HEK293 (cell line): ENCODE measurements around the gene CDCA8.

Experiments used
- CTCF ChIA-PET: fragments of 350-600 bp; formaldehyde crosslinking; extraction: SDS; loops from one replicate; lab custom pipeline; 2021; ENCODE audit warnings: antibody characterized with exemption; lab: Yijun Ruan, JAX
- POLR2A ChIA-PET: fragments of 300-600 bp; formaldehyde crosslinking; extraction: SDS; loops from one replicate; lab custom pipeline; 2020; ENCODE audit warnings: antibody characterized with exemption, inconsistent platforms; lab: Yijun Ruan, JAX
- H3K27ac ChIP-seq: fragments of 200-500 bp; sonication (Bioruptor generic); 2 replicates; pipeline ENCODE4 v1.5.1; 2014; ENCODE audit warnings: low read depth, low read length, control low read depth, inconsistent platforms; ENCODE audit errors: extremely low read depth
- H3K36me3 ChIP-seq, 2 experiments: fragments of 200-500 bp in 1 of 2; sonication (Bioruptor generic) in 1 of 2; 1 replicate in 1 of 2; 2 replicates in 1 of 2; pipeline ENCODE4 v1.5.1; 2014 to 2017; ENCODE audit warnings: inconsistent platforms in 2 of 2, low read length in 2 of 2; ENCODE audit not compliant: control insufficient read depth in 2 of 2, insufficient read depth in 1 of 2
- H3K4me1 ChIP-seq: fragments of 200-500 bp; sonication (Bioruptor generic); 2 replicates; pipeline ENCODE4 v1.5.1; 2014; ENCODE audit warnings: mild to moderate bottlenecking, low read length, inconsistent platforms; ENCODE audit not compliant: control insufficient read depth, insufficient read depth
- H3K4me3 ChIP-seq: 2 replicates; pipeline ENCODE4 v1.5.1; 2011; ENCODE audit warnings: low read depth, mild to moderate bottlenecking, control low read depth, low read length, moderate library complexity
- H3K9me3 ChIP-seq: fragments of 200-500 bp; sonication (Bioruptor generic); 2 replicates; pipeline ENCODE4 v1.5.1; 2014; ENCODE audit warnings: low read depth, low read length, inconsistent platforms; ENCODE audit not compliant: control insufficient read depth, insufficient read depth
- EGR2 ChIP-seq: fragments of 450-650 bp; formaldehyde crosslinking; IDR thresholded peaks from 2 replicates; pipeline ENCODE4 v1.5.1; 2016; ENCODE audit warnings: low read depth, missing biosample characterization, missing genetic modification characterization
- GLI4 ChIP-seq: fragments of 450-650 bp; formaldehyde crosslinking; IDR thresholded peaks from 2 replicates; pipeline ENCODE4 v1.5.1; 2016; ENCODE audit warnings: missing biosample characterization, missing genetic modification characterization
- HOXD13 ChIP-seq: sonication (generic); formaldehyde crosslinking; IDR thresholded peaks from 2 replicates; pipeline ENCODE4 v1.8.0; 2022; ENCODE audit warnings: missing genetic modification reagents, borderline replicate concordance
- PRDM1 ChIP-seq: fragments of 450-650 bp; formaldehyde crosslinking; IDR thresholded peaks from 2 replicates; pipeline ENCODE4; 2016; ENCODE audit warnings: missing biosample characterization, missing genetic modification characterization
- SCRT1 ChIP-seq: fragments of 450-650 bp; formaldehyde crosslinking; IDR thresholded peaks from 2 replicates; pipeline ENCODE4 v1.5.1; 2016; ENCODE audit warnings: missing biosample characterization, missing genetic modification characterization, borderline replicate concordance
- ZBTB8A ChIP-seq: fragments of 450-650 bp; formaldehyde crosslinking; IDR thresholded peaks from 2 replicates; pipeline ENCODE4 v1.5.1; 2016; ENCODE audit warnings: missing biosample characterization, missing genetic modification characterization
- ZNF133 ChIP-seq: fragments of 450-650 bp; formaldehyde crosslinking; IDR thresholded peaks from 2 replicates; pipeline ENCODE4 v1.5.1; 2016; ENCODE audit warnings: missing biosample characterization, missing genetic modification characterization
- ZNF211 ChIP-seq: fragments of 450-650 bp; formaldehyde crosslinking; IDR thresholded peaks from 2 replicates; pipeline ENCODE4 v1.5.1; 2016; ENCODE audit warnings: low read depth, missing biosample characterization, missing genetic modification characterization
- ZNF335 ChIP-seq: fragments of 450-650 bp; formaldehyde crosslinking; conservative IDR thresholded peaks from 2 replicates; pipeline ENCODE4 v1.5.1; 2016; ENCODE audit warnings: missing biosample characterization, missing genetic modification characterization
- ZNF510 ChIP-seq: fragments of 450-650 bp; formaldehyde crosslinking; IDR thresholded peaks from 2 replicates; pipeline ENCODE4 v1.5.1; 2018; ENCODE audit warnings: mild to moderate bottlenecking, missing genetic modification characterization, missing biosample characterization; ENCODE audit not compliant: insufficient replicate concordance
- ZNF561 ChIP-seq: fragments of 450-650 bp; IDR thresholded peaks from 2 replicates; pipeline ENCODE4 v1.5.1; 2018; ENCODE audit warnings: missing biosample characterization, missing genetic modification characterization, borderline replicate concordance
- ZNF670 ChIP-seq: fragments of 450-650 bp; formaldehyde crosslinking; IDR thresholded peaks from 2 replicates; pipeline ENCODE4 v1.5.1; 2016; ENCODE audit warnings: missing biosample characterization, missing genetic modification characterization, low read depth

Gene CDCA8

GRCh38 chr1:37726751-37727585 is 34.7 kb downstream of the CDCA8 start:
- no peak overlapping the region for H3K4me3 ChIP-seq
- CTCF ChIA-PET = interaction anchor here (0.6 to 0.7 kb wide), 2 partner anchors 9 to 11 kb away, joined by 3 to 4 read pairs; no protein-coding TSS in a partner anchor
- H3K27ac ChIP-seq = no peak overlapping the region
- no peak for TF ChIP-seq ZNF670 (tag by site-specific recombination)
- POLR2A ChIA-PET = no interaction called here
- H3K9me3 ChIP-seq = no peaks in the 10 kb centered on the region
- no peaks in the 10 kb centered on the region for H3K36me3 ChIP-seq
- H3K4me1 ChIP-seq = no peaks in the 10 kb centered on the region

- H3K9me3 ChIP-seq = no peaks in the 10 kb centered on the region
- no peak overlapping the region for H3K4me3 ChIP-seq
Observed at GRCh38 chr1:37728416-37728815, 36.1 kb downstream of the CDCA8 start.

GRCh38 chr1:37730376-37730775 is 38.1 kb downstream of the CDCA8 start:
- ChIA-PET CTCF (no interaction called here), POLR2A (no interaction called here)
- Histone ChIP-seq H3K27ac (no peak overlapping the region), H3K9me3 (no peaks in the 10 kb centered on the region), H3K4me3 (no peak overlapping the region), H3K4me1 (no peaks in the 10 kb centered on the region), H3K36me3 (no peaks in the 10 kb centered on the region)
- no peak for TF ChIP-seq ZNF211 (tag by site-specific recombination)
- TF ChIP-seq ZNF335 (tag by site-specific recombination) = peak; percentile 68
- no peak for TF ChIP-seq ZBTB8A (tag by site-specific recombination)
- TF ChIP-seq SCRT1 (tag by site-specific recombination) = no peak

More at GRCh38 chr1:37728416-37728815, 36.1 kb downstream of the CDCA8 start:
- no peaks in the 10 kb centered on the region for H3K36me3 ChIP-seq
- no peak overlapping the region for H3K27ac ChIP-seq
- H3K4me1 ChIP-seq = no peaks in the 10 kb centered on the region
- ChIA-PET POLR2A (no interaction called here), CTCF (no interaction called here)
- TF ChIP-seq PRDM1 = 0 out of 2 replicates have a peak, but pooled peaks have one; percentile 0
- TF ChIP-seq GLI4 (tag by site-specific recombination) = no peak

- POLR2A ChIA-PET = no interaction called here
- TF ChIP-seq EGR2 (tag by site-specific recombination) (0 out of 2 replicates have a peak, but pooled peaks have one; percentile 13), ZNF211 (tag by site-specific recombination) (no peak)
- H3K4me3 ChIP-seq = no peak overlapping the region
- H3K9me3 ChIP-seq = no peaks in the 10 kb centered on the region
- H3K27ac ChIP-seq = no peak overlapping the region
- CTCF ChIA-PET = interaction anchor here (0.6 kb wide), 1 partner anchor 30 kb away, joined by 4 read pairs; no protein-coding TSS in a partner anchor
- H3K4me1 ChIP-seq = no peaks in the 10 kb centered on the region
- no peaks in the 10 kb centered on the region for H3K36me3 ChIP-seq
Observed at GRCh38 chr1:37731312-37732019, 39.1 kb downstream of the CDCA8 start.

GRCh38 chr1:37732111-37732780 is 39.9 kb downstream of the CDCA8 start:
- ChIA-PET POLR2A (no interaction called here), CTCF (interaction anchor here (0.6 to 0.7 kb wide), 3 partner anchors 9 to 116 kb away, joined by 3 to 4 read pairs (median 3); no protein-coding TSS in a partner anchor)

More at GRCh38 chr1:37732111-37732780, 39.9 kb downstream of the CDCA8 start:
- H3K4me3 ChIP-seq = no peak overlapping the region
- TF ChIP-seq HOXD13 (CRISPR knock-in tag) = no peak
- no peak for TF ChIP-seq ZNF561
- TF ChIP-seq ZNF510 (tag by site-specific recombination) = no peak
- TF ChIP-seq ZNF133 (tag by site-specific recombination) = no peak
- H3K9me3 ChIP-seq = no peaks in the 10 kb centered on the region
- no peak overlapping the region for H3K27ac ChIP-seq
- H3K36me3 ChIP-seq = no peaks in the 10 kb centered on the region
- no peaks in the 10 kb centered on the region for H3K4me1 ChIP-seq
